Endothelial cell of hepatic sinusoid (primary cell): ENCODE results near the gene CADM2.
"Not testable (repeated sequence)": the region's sequence is repeated elsewhere in the genome, so short reads cannot be mapped to it uniquely, and the experiment has no call there.

Experiments used
- in situ Hi-C: cut with HindIII; loops from 2 replicates; pipeline ENCODE4 v1.10.0; 2017; ENCODE audit warnings: low sequenced_read_pairs

Gene CADM2

GRCh38 chr3:85074003-85074402 is 115.2 kb downstream of the CADM2 start:
- in situ Hi-C loops, result no loop called here

GRCh38 chr3:85075663-85076062 is 116.9 kb downstream of the CADM2 start:
- in situ Hi-C loops, result no loop called here

- in situ Hi-C loops, result no loop called here
Observed at GRCh38 chr3:85077018-85077417, 118.2 kb downstream of the CADM2 start.

GRCh38 chr3:85081191-85081906 is 122.6 kb downstream of the CADM2 start:
- in situ Hi-C loops, result no loop called here

- in situ Hi-C loops, result no loop called here
Observed at GRCh38 chr3:85090495-85090894, 131.7 kb downstream of the CADM2 start.

- in situ Hi-C loops, result no loop called here
Observed at GRCh38 chr3:85100316-85100715, 141.5 kb downstream of the CADM2 start.

- in situ Hi-C loops, result no loop called here
Observed at GRCh38 chr3:85102781-85103180, 144.0 kb downstream of the CADM2 start.

GRCh38 chr3:85110393-85110792 is 151.6 kb downstream of the CADM2 start:
- in situ Hi-C loops, result no loop called here

GRCh38 chr3:85120879-85121278 is 162.1 kb downstream of the CADM2 start:
- in situ Hi-C loops, result no loop called here

GRCh38 chr3:85132864-85133263 is 174.1 kb downstream of the CADM2 start:
- in situ Hi-C loops, result not testable (repeated sequence)

- in situ Hi-C loops, result not testable (repeated sequence)
Observed at GRCh38 chr3:85133691-85134420, 175.1 kb downstream of the CADM2 start.

- in situ Hi-C loops, result no loop called here
Observed at GRCh38 chr3:85142626-85143025, 183.8 kb downstream of the CADM2 start.

- in situ Hi-C loops, result no loop called here
Observed at GRCh38 chr3:85148036-85148435, 189.2 kb downstream of the CADM2 start.

GRCh38 chr3:85151555-85151954 is 192.8 kb downstream of the CADM2 start:
- in situ Hi-C loops, result no loop called here

GRCh38 chr3:85153279-85153678 is 194.5 kb downstream of the CADM2 start:
- in situ Hi-C loops, result not testable (repeated sequence)

- in situ Hi-C loops, result no loop called here
Observed at GRCh38 chr3:85159376-85159775, 200.6 kb downstream of the CADM2 start.

GRCh38 chr3:85161544-85161943 is 202.8 kb downstream of the CADM2 start:
- in situ Hi-C loops, result no loop called here

- in situ Hi-C loops, result no loop called here
Observed at GRCh38 chr3:85162905-85163304, 204.1 kb downstream of the CADM2 start.

GRCh38 chr3:85164436-85164835 is 205.6 kb downstream of the CADM2 start:
- in situ Hi-C loops, result no loop called here

- in situ Hi-C loops, result no loop called here
Observed at GRCh38 chr3:85167576-85167975, 208.8 kb downstream of the CADM2 start.

GRCh38 chr3:85170646-85171045 is 211.9 kb downstream of the CADM2 start:
- in situ Hi-C loops, result no loop called here

GRCh38 chr3:85171976-85172375 is 213.2 kb downstream of the CADM2 start:
- in situ Hi-C loops, result no loop called here
